ENCODE measurements around the gene N4BP3. TPM values are rescaled to one million over a fixed set of nuclear protein-coding genes. Genes with fewer than 3 reads are reported as not detected.

The N4BP3 gene
- total RNA-seq, 2 experiments from 2014 or later = 5.3 to 5.4 TPM

GRCh38 chr5:178108446-178108845, 4.9 kb upstream of the N4BP3 start:
- H3K4me3 Mint-ChIP-seq = no peak overlapping the region
- ATAC-seq (ENCODE audit: low read depth) = no peak
- no peak overlapping the region for H3K27ac Mint-ChIP-seq

DNA sequence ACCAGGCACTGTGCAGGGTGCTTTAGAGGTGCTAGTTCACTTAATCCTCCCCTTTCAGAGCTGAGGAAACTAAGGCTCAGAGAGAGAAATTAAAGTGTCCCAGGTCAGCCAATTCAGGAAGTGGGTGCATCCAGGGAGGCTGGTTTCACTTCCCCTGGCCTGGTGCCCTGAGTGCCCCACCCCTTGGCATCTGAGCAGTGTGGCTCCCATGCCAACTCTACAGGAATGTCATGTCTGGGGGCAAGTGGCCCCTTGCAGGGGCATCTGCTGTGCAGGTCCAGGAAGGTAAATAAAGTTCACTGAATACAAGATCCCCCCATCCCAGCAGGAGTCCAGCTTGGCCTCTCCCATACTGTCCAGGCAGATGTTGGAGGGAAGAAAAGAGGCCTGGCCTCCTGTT, 4.4 kb upstream of the N4BP3 start:
- H3K4me3 Mint-ChIP-seq = no peak overlapping the region
- H3K4me1 Mint-ChIP-seq = peaks cover 18% of the 10 kb centered on the region
- no peaks in the 10 kb centered on the region for H3K9me3 Mint-ChIP-seq
- DNase-seq (no peak), ATAC-seq (ENCODE audit: low read depth) (no peak)
- no peak overlapping the region for H3K27ac Mint-ChIP-seq
- H3K36me3 Mint-ChIP-seq = no peaks in the 10 kb centered on the region
- POLR2A ChIA-PET = no interaction called here
- H3K27me3 Mint-ChIP-seq = peaks cover 22% of the 10 kb centered on the region

More at GRCh38 chr5:178108446-178108845, 4.9 kb upstream of the N4BP3 start:
- Mint-ChIP-seq H3K9me3 (no peaks in the 10 kb centered on the region), H3K36me3 (no peaks in the 10 kb centered on the region), H3K27me3 (peaks cover 22% of the 10 kb centered on the region), H3K4me1 (peaks cover 18% of the 10 kb centered on the region)
- POLR2A ChIA-PET = interaction anchor here (0.6 kb wide), 1 partner anchor 13 kb away, joined by 3 read pairs; no protein-coding TSS in a partner anchor
- no peak for DNase-seq

- no peak overlapping the region for H3K27ac Mint-ChIP-seq
- H3K4me3 Mint-ChIP-seq = no peak overlapping the region
- no peaks in the 10 kb centered on the region for H3K36me3 Mint-ChIP-seq
- ATAC-seq (ENCODE audit: low read depth) (no peak), DNase-seq (no peak)
- peaks cover 32% of the 10 kb centered on the region for H3K27me3 Mint-ChIP-seq
- H3K4me1 Mint-ChIP-seq = peaks cover 31% of the 10 kb centered on the region
- no peaks in the 10 kb centered on the region for H3K9me3 Mint-ChIP-seq
- POLR2A ChIA-PET = no interaction called here
Measured at GRCh38 chr5:178110511-178110910, 2.8 kb upstream of the N4BP3 start.

- Mint-ChIP-seq H3K4me1 (peaks cover 42% of the 10 kb centered on the region), H3K27ac (no peak overlapping the region)
- POLR2A ChIA-PET = no interaction called here
Measured at GRCh38 chr5:178111925-178112324, 1.4 kb upstream of the N4BP3 start.

DNA sequence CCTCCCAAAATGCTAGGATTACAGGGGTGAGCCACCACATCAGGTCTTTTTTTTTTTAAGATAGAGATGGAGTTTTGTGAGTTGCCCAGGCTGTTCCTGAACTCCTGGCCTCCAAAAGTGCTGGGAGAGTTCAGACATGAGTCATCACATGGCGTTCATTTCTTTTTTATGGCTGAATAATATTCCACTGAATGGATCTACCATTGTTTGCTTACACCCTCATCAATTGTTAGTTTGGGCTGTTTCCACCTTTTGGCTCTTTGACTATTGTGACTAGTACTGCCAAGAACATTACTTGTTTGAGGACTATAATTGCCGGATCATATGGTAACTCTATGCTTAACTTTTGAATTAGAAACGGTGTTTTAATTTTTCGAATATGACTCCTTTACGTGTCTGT, 787 bp upstream of the N4BP3 start:
- no peaks in the 10 kb centered on the region for H3K9me3 Mint-ChIP-seq
- H3K27me3 Mint-ChIP-seq = peaks cover 34% of the 10 kb centered on the region
- peak overlapping the region; percentile 60 for H3K27ac Mint-ChIP-seq
- POLR2A ChIA-PET = no interaction called here
- ATAC-seq (ENCODE audit: low read depth) = no peak
- peak overlapping the region; percentile 76 for H3K4me3 Mint-ChIP-seq
- peaks cover 44% of the 10 kb centered on the region for H3K4me1 Mint-ChIP-seq
- no peak for DNase-seq
- peaks cover 2% of the 10 kb centered on the region for H3K36me3 Mint-ChIP-seq

More at GRCh38 chr5:178111925-178112324, 1.4 kb upstream of the N4BP3 start:
- peaks cover 34% of the 10 kb centered on the region for H3K27me3 Mint-ChIP-seq
- no peak for DNase-seq
- no peak for ATAC-seq (ENCODE audit: low read depth)
- H3K36me3 Mint-ChIP-seq = peaks cover under 1% of the 10 kb centered on the region
- H3K9me3 Mint-ChIP-seq = no peaks in the 10 kb centered on the region
- no peak overlapping the region for H3K4me3 Mint-ChIP-seq

DNA sequence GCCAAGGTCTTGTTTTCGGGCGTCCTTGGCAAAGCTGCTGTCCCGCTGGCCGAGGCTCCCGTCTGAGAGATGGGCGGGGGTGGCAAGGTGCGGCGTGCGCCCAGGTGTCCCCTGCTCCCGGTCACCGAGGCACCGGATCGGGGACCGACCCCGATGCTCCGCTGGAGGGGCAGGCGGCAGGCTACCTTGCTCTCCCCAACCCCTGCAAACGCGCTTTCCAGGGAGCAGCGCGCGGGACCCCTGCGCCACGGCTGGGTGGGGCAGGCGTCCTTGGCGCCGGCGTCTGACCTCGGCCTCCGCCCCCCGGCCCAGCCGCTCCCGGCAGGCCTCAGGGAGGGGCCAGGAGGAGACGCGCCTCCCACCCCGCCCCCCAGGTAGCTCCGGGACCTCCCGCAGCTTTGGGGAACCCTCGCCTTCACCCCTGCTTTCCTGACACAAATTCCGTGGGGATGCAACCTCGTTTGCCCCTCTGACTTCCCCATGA, 551 bp downstream of the N4BP3 start:
- Mint-ChIP-seq H3K27me3 (peaks cover 33% of the 10 kb centered on the region), H3K4me1 (peaks cover 38% of the 10 kb centered on the region), H3K36me3 (peaks cover 2% of the 10 kb centered on the region), H3K4me3 (peak overlapping the region; percentile 95), H3K9me3 (no peaks in the 10 kb centered on the region), H3K27ac (peak overlapping the region; percentile 73)
- DNase-seq = peak; percentile 53
- POLR2A ChIA-PET = interaction anchor here (0.8 to 1.9 kb wide), 2 partner anchors 10 to 39 kb away, joined by 4 to 8 read pairs; partner anchors contain the start of gene NHP2
- no peak for ATAC-seq (ENCODE audit: low read depth)

GRCh38 chr5:178114325-178115135, 1.2 kb downstream of the N4BP3 start:
- Mint-ChIP-seq H3K9me3 (no peaks in the 10 kb centered on the region), H3K36me3 (peaks cover 2% of the 10 kb centered on the region), H3K27ac (peak overlapping the region; percentile 73), H3K27me3 (peaks cover 33% of the 10 kb centered on the region), H3K4me1 (peaks cover 37% of the 10 kb centered on the region), H3K4me3 (peak overlapping the region; percentile 95)
- POLR2A ChIA-PET = interaction anchor here (0.8 to 1.9 kb wide), 2 partner anchors 9 to 39 kb away, joined by 4 to 8 read pairs; partner anchors contain the start of gene NHP2
- DNase-seq (no peak), ATAC-seq (ENCODE audit: low read depth) (no peak)

DNA sequence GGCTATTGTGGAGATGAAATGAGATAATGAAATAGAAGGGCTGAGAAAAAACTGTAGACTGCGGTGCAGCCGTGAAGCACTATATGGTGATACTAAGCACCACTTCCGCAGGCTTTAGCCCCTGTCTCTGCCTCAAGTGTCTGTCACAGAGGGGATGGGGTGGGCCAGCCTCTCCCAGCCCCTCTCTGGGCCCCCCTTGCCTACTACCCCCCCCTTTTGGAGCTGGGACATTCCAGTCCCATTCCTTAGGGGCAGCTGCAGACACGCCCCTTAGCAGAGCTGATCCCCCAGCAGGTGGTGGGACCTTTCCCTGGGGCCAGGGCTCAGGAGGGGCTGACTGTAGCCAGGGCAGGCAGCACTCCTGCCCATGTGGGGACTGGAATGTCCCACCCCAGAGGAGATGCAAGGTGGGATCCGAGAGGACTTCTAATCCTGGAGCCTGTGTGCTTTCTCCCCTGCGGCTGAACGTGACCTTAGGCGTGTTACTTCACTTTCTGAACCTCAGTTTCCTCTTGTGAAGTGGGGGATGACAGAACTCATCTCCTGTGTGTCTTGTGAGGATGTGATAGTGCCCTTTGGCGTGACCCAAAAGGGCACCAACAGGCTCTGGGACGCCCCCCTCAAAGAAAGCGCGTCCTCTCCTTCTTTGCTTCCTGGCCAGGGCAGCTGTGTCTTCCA, 1.9 kb downstream of the N4BP3 start:
- DNase-seq (no peak), ATAC-seq (ENCODE audit: low read depth) (peak; percentile 38)
- peaks cover 33% of the 10 kb centered on the region for H3K27me3 Mint-ChIP-seq
- peak overlapping the region; percentile 95 for H3K4me3 Mint-ChIP-seq
- peak overlapping the region; percentile 73 for H3K27ac Mint-ChIP-seq
- peaks cover 37% of the 10 kb centered on the region for H3K4me1 Mint-ChIP-seq
- POLR2A ChIA-PET = interaction anchor here (0.6 to 1.9 kb wide), 3 partner anchors 8 to 91 kb away, joined by 3 to 8 read pairs (median 4); no protein-coding TSS in a partner anchor
- peaks cover 2% of the 10 kb centered on the region for H3K36me3 Mint-ChIP-seq
- H3K9me3 Mint-ChIP-seq = no peaks in the 10 kb centered on the region

DNA sequence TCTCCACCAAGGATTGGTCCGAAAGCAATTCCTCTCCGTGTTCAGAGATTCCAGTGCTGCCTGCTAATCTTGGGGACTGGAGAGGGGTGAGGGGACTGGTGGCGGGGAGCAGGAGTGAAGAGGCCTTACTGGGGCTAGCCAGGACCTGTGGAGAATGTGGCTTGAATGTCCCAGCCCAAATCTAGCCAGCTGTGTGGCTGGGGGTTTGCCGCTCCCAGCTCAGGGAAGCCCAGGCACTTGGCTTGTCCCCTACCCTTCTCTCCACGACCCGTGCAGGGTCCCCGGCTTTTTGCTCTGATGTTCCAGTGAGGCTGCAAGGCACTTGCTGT, 2.4 kb downstream of the N4BP3 start:
- POLR2A ChIA-PET = interaction anchor here (0.6 to 1.8 kb wide), 3 partner anchors 21 to 91 kb away, joined by 3 to 4 read pairs (median 4); partner anchors contain the start of gene HNRNPAB
- H3K27me3 Mint-ChIP-seq = peaks cover 29% of the 10 kb centered on the region
- H3K36me3 Mint-ChIP-seq = peaks cover 2% of the 10 kb centered on the region
- no peak for ATAC-seq (ENCODE audit: low read depth)
- no peaks in the 10 kb centered on the region for H3K9me3 Mint-ChIP-seq
- no peak for DNase-seq
- peak overlapping the region; percentile 60 for H3K27ac Mint-ChIP-seq
- peaks cover 39% of the 10 kb centered on the region for H3K4me1 Mint-ChIP-seq
- peak overlapping the region; percentile 95 for H3K4me3 Mint-ChIP-seq

DNA sequence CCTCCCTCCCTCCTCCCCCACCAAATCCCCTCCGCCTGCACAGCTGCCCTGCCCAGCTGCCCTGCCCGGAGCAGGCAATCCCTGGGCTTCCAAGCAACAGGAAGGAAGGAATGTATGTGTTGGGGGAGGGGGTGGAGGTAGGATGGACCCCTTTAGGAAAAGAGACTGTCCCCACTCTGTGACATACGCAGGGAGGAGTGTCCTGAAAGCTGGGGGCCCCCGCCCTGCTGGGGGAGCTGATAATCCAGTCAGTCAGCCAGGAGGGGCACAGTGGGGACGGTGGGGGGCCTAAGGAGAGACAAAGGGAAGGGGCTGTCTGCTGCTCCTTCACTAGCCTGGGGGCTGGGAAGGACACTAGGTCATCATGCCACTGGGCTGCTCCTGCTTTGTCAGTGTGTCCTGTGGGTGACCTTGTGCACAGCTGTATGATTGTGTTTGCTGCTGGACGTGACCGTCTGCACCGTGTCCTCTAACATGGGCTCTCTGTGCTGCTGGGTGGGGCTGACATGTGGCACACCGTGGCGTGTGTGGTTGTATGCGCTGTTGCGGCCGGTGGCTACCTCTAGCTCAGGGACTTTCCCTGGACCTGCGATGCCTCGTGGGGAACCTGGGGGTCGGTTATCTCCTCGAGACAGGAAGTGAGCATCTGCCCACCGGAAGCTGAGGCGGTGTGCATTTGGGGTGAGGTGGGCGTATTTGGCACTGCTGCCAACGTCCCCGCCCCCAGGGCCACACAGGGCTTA, 3.0 kb downstream of the N4BP3 start:
- Mint-ChIP-seq H3K4me3 (peak overlapping the region; percentile 95), H3K4me1 (peaks cover 41% of the 10 kb centered on the region), H3K36me3 (peaks cover 2% of the 10 kb centered on the region), H3K9me3 (no peaks in the 10 kb centered on the region), H3K27ac (peak overlapping the region; percentile 69), H3K27me3 (peaks cover 26% of the 10 kb centered on the region)
- ATAC-seq (ENCODE audit: low read depth) (peak; percentile 38), DNase-seq (peak; percentile 73)
- POLR2A ChIA-PET = interaction anchor here (1.0 to 1.8 kb wide), 3 partner anchors 37 to 90 kb away, joined by 3 to 4 read pairs (median 4); partner anchors contain the start of genes HNRNPAB and NHP2

DNA sequence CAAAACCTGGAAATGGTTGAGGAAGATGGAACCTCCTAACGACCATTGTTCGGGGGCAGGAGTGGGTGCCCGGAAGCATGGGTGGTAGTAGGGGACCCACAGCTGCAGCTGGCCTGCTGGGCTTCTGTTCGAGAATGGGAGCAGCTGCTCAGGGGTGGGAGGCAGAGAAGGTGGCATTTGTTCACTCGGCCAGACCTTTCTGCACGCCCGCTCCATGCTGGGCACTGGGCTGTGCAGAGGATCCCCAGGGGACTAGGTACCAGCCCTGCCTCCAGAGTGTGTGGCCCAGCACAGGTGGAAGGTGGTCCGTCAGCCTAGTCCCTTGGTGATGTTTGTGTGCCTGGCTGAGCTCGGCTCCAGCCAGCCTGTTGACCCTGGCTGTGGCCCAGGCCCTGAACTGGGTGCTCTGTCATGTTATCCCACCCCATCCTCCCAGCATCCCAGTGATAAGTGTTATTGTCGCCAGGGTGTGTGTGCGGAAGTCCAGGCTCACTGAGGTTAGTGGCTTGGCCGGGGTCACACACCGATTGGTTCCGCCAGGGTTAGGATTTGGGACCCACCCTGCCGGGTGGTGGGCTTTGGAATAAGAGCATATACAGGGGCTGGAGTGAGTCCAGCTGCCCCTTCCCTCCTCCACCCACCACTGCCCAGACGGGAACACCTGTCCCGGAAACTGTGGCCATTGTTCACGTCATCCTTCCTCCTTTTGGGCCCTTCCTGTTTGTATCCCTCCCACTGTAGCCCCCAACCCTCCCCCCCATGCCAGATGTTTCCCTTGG, 4.8 kb downstream of the N4BP3 start:
- ATAC-seq (ENCODE audit: low read depth) = no peak
- Mint-ChIP-seq H3K9me3 (no peaks in the 10 kb centered on the region), H3K36me3 (peaks cover 2% of the 10 kb centered on the region), H3K27ac (no peak overlapping the region), H3K4me3 (no peak overlapping the region), H3K27me3 (peaks cover 14% of the 10 kb centered on the region), H3K4me1 (peaks cover 36% of the 10 kb centered on the region)
- POLR2A ChIA-PET = interaction anchor here (0.7 to 1.1 kb wide), 3 partner anchors 11 to 32 kb away, joined by 3 read pairs; partner anchors contain the start of gene RMND5B
- DNase-seq = no peak

DNA sequence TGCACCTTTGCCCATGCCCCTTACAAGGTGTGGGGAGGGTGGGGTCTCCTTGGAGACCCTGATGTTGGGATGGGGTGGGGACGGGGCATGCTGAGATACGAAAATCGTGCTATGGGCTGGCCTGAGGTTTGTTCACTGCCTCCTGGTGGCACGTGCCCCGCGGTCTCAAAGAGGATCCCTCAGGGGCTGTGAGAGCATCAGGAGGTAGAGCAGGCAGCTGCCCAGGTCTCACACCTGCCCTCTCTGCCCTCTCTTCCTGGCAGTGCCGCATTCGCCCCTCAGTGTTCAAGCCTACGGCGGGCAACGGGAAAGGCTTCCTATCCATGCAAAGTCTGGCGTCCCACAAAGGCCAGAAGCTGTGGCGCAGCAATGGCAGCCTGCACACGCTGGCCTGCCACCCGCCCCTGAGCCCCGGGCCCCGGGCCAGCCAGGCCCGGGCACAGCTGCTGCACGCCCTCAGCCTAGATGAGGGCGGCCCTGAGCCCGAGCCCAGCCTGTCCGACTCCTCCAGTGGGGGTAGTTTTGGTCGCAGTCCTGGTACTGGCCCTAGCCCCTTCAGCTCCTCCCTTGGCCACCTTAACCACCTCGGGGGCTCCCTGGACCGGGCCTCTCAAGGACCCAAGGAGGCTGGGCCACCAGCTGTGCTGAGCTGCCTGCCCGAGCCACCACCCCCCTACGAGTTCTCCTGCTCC, 6.7 kb downstream of the N4BP3 start:
- H3K9me3 Mint-ChIP-seq = no peaks in the 10 kb centered on the region
- peaks cover 26% of the 10 kb centered on the region for H3K4me1 Mint-ChIP-seq
- ATAC-seq (ENCODE audit: low read depth) (no peak), DNase-seq (no peak)
- H3K27me3 Mint-ChIP-seq = peaks cover 4% of the 10 kb centered on the region
- POLR2A ChIA-PET = interaction anchor here (1.0 to 3.2 kb wide), 6 partner anchors 11 to 544 kb away, joined by 3 to 11 read pairs (median 4); partner anchors contain the start of genes HNRNPAB and RMND5B
- H3K27ac Mint-ChIP-seq = no peak overlapping the region
- H3K36me3 Mint-ChIP-seq = peaks cover 2% of the 10 kb centered on the region
- no peak overlapping the region for H3K4me3 Mint-ChIP-seq

All from activated naive CD8-positive, alpha-beta T cell treated with anti-CD3 and anti-CD28 coated beads, Interleukin-2, amount 10 ng/mL, durations not matched to agents 7 days and 5 days (primary cell).